Right lobe of liver (tissue), 6 donors: ENCODE results near the gene OTOP3. TPM values are rescaled to one million over a fixed set of nuclear protein-coding genes. Genes with fewer than 3 reads are reported as not detected.

Experiments
- ATAC-seq, 4 donors: fragments of 200-7000 bp; cut with Tn5 transposase; one replicate each; pipeline ENCODE4 v1.9.1; 2020; ENCODE audit warnings: mild to moderate bottlenecking in 4 of 4, moderate library complexity in 4 of 4
- DNase-seq, 3 donors: peaks; one replicate each; pipeline ENCODE4 v3.0.0-alpha.2; 2020
- H3K27ac ChIP-seq, 3 donors: fragments of 200-600 bp; one replicate each; pipeline ENCODE4 v1.8.0; 2022
- H3K27me3 ChIP-seq, 2 donors: fragments of 200-600 bp; one replicate each; pipeline ENCODE4 v1.8.0; 2022
- H3K36me3 ChIP-seq, 4 donors: fragments of 200-600 bp; sonication (generic) in 1 of 4; one replicate each; pipeline versions ENCODE4 v1.5.1 to v1.8.0; 2017 to 2022; ENCODE audit warnings: control low read depth in 1 of 4
- H3K4me1 ChIP-seq, 4 donors: fragments of 200-600 bp; sonication (generic) in 1 of 4; one replicate each; pipeline versions ENCODE4 v1.5.1 to v1.8.0; 2017 to 2022; ENCODE audit warnings: control low read depth in 1 of 4
- H3K4me3 ChIP-seq, 3 donors: fragments of 200-600 bp; one replicate each; pipeline ENCODE4 v1.8.0; 2022
- H3K9me3 ChIP-seq, 4 donors: fragments of 200-600 bp; sonication (generic) in 1 of 4; one replicate each; pipeline versions ENCODE4 v1.5.1 to v1.8.0; 2017 to 2022; ENCODE audit warnings: control low read depth in 1 of 4
- CTCF ChIP-seq, 4 donors: fragments of 200-600 bp in 3 of 4; fragments of 450-650 bp in 1 of 4; IDR thresholded peaks; one replicate each; pipeline versions ENCODE4 v1.5.1 to v1.8.0; 2016 to 2022; ENCODE audit warnings: antibody characterized with exemption in 4 of 4, mild to moderate bottlenecking in 2 of 4
- POLR2A ChIP-seq: fragments of 450-650 bp; IDR thresholded peaks from one replicate; pipeline ENCODE4 v1.6.1; 2017; ENCODE audit warnings: antibody characterized with exemption, mild to moderate bottlenecking
- WGBS: methylation state at CpG from one replicate; pipeline ENCODE4 v1.1.6; 2018; ENCODE audit warnings: low coverage, low lambda C conversion rate; ENCODE audit not compliant: insufficient coverage; ENCODE audit errors: missing lambda C conversion rate; 5-methylcytosine and 5-hydroxymethylcytosine counted together
- intact Hi-C, 2 donors: fragments of 100-400 bp; cut with DNase I; formaldehyde crosslinking; loops; one replicate each; pipeline versions ENCODE4 v1.11.2 to v1.14.1; 2022
- total RNA-seq, 6 experiments: library from RNA; depleted of rRNA in 2 of 6; stranded (reverse); fragments of >200 nt in 2 of 6; fragmentation: NEBNext Ultra II Directional in 3 of 6; extraction: Animal tissue kit (Norgen Biotek cat#: 25700) in 3 of 6; gene quantifications; one replicate each; pipeline versions ENCODE4 v1.1.0 to v1.2.4, GENCODE V29; 2016 to 2023
- donor health status: DM: no; HTN: yes; CAD: no.
- donor health status: DM: no; HTN: no; CAD: no.
- donor health status: DM: no; HTN: no; CAD: no.
- donor health status: DM: no; HTN: yes; CAD: no.
- donor health status: DM: no; HTN: yes; CAD: no.

Gene OTOP3
- total RNA-seq, 6 experiments from 2014 or later: not detected

- Histone ChIP-seq H3K36me3 (no peaks in the 10 kb centered on the region), H3K4me1 (no peaks in the 10 kb centered on the region), H3K27ac (no peak overlapping the region), H3K9me3 (no peaks in the 10 kb centered on the region), H3K27me3 (no peaks in the 10 kb centered on the region), H3K4me3 (no peak overlapping the region)
- WGBS: 43% methylated on average over 5 of the region's 14 CpGs
- ATAC-seq (no peak), DNase-seq (no peak)
- intact Hi-C loops: loop anchor here in 1 of 2 donors (5.0 kb wide), 1 partner anchor 38 kb away; the partner anchor contains the start of genes OTOP2 and USH1G
- no peak for TF ChIP-seq CTCF (IDR thresholded peaks at IDR 0.05)
- TF ChIP-seq POLR2A: no peak
These were observed 24.3 kb downstream of the OTOP3 start for GRCh38 chr17:74959826-74960515.

- DNase-seq (no peak), ATAC-seq (peak; percentile 33 to 58 (median 54))
- H3K27ac ChIP-seq: no peak overlapping the region
- H3K36me3 ChIP-seq: no peaks in the 10 kb centered on the region
- H3K27me3 ChIP-seq: no peaks in the 10 kb centered on the region
- H3K4me3 ChIP-seq: no peak overlapping the region
- H3K4me1 ChIP-seq: no peaks in the 10 kb centered on the region
- H3K9me3 ChIP-seq: no peaks in the 10 kb centered on the region
- TF ChIP-seq POLR2A: no peak
- TF ChIP-seq CTCF (IDR thresholded peaks at IDR 0.05): peak; percentile 27 to 53 (median 50)
- 49% methylated on average over 9 of the region's 19 CpGs for WGBS
- intact Hi-C loops: no loop called here
These were observed 25.1 kb downstream of the OTOP3 start for GRCh38 chr17:74960570-74961342.

GRCh38 chr17:74961657-74962350 is 26.1 kb downstream of the OTOP3 start:
- Histone ChIP-seq H3K27ac (no peak overlapping the region), H3K4me1 (no peaks in the 10 kb centered on the region), H3K4me3 (no peak overlapping the region), H3K27me3 (no peaks in the 10 kb centered on the region), H3K36me3 (no peaks in the 10 kb centered on the region), H3K9me3 (no peaks in the 10 kb centered on the region)
- ATAC-seq (peak; percentile 79 to 92 (median 90)), DNase-seq (peak; percentile 85 to 86 (median 85))
- 1% methylated on average over 9 of the region's 23 CpGs for WGBS
- TF ChIP-seq CTCF (IDR thresholded peaks at IDR 0.05): peak; percentile 73 to 81 (median 77)
- no peak for TF ChIP-seq POLR2A
- intact Hi-C loops: no loop called here

GRCh38 chr17:74962622-74963394 is 27.1 kb downstream of the OTOP3 start:
- TF ChIP-seq CTCF (IDR thresholded peaks at IDR 0.05) (no peak), POLR2A (no peak)
- H3K27ac ChIP-seq: no peak overlapping the region
- no peak for DNase-seq
- ATAC-seq: no peak
- no peaks in the 10 kb centered on the region for H3K4me1 ChIP-seq
- no peaks in the 10 kb centered on the region for H3K27me3 ChIP-seq
- 22% methylated on average over 1 of the region's 18 CpGs for WGBS
- intact Hi-C loops: no loop called here
- H3K36me3 ChIP-seq: no peaks in the 10 kb centered on the region
- no peaks in the 10 kb centered on the region for H3K9me3 ChIP-seq
- H3K4me3 ChIP-seq: no peak overlapping the region
